HCT116 (cell line): Measurements from ENCODE around the gene CKLF. TPM values are rescaled to one million over a fixed set of nuclear protein-coding genes. Genes with fewer than 3 reads are reported as not detected.
A peak's percentile ranks its signal among the peaks of the same experiment; 100 is the strongest.

Source experiments
- ATAC-seq: fragments of 200-7000 bp; cut with Tn5 transposase; 2 replicates; pipeline ENCODE4 v1.9.1; 2020; ENCODE audit warnings: mild to moderate bottlenecking, moderate library complexity
- BruUV-seq: library from RNA; stranded (reverse); fragments of 400-500 nt; replicated peaks from 2 replicates; lab custom pipeline; 2021; lab: Mats Ljungman, UMichigan
- CTCF ChIA-PET: fragments of 300-600 bp; sonication (Branson Sonifier 250); formaldehyde crosslinking; loops from one replicate; lab custom pipeline; 2021; ENCODE audit warnings: antibody characterized with exemption; lab: Charles Lee
- POLR2A ChIA-PET: fragments of 300-600, 350-600 bp; sonication (Branson Sonifier 250); formaldehyde crosslinking; loops from one replicate; lab custom pipeline; 2021; ENCODE audit warnings: antibody characterized with exemption; lab: Charles Lee
- RAD21 ChIA-PET, 2 experiments: fragments of 300-600 bp; sonication (Branson Sonifier 250); formaldehyde crosslinking; loops; one replicate each; lab custom pipeline; 2023; ENCODE audit warnings: low total read pairs in 2 of 2; ENCODE audit not compliant: uncharacterized antibody in 2 of 2, unreplicated experiment in 2 of 2, low non-redundant PET in 1 of 2; lab: Charles Lee
- DNase-seq: peaks from one replicate; pipeline ENCODE4 v3.0.0-alpha.2; 2010; ENCODE audit warnings: low read depth, low spot score
- H2AFZ ChIP-seq: fragments of 200-600 bp; shearing (Covaris generic), sonication (generic); 2 replicates; pipeline ENCODE4 v1.6.1; 2017; ENCODE audit warnings: low read depth, mixed run types, mixed read lengths, antibody characterized with exemption, low read length; ENCODE audit not compliant: poor library complexity, severe bottlenecking
- H3K27ac ChIP-seq: 2 replicates; pipeline ENCODE4 v1.5.1; 2012; ENCODE audit warnings: low read depth, low read length
- H3K27me3 ChIP-seq: fragments of 200-600 bp; sonication (generic); 2 replicates; pipeline ENCODE4 v1.6.1; 2016; ENCODE audit warnings: mixed run types, low read length, mixed read lengths; ENCODE audit not compliant: insufficient read depth
- H3K36me3 ChIP-seq, 2 experiments: fragments of 200-500 bp in 1 of 2; fragments of 200-600 bp in 1 of 2; sonication (Bioruptor generic) in 1 of 2; sonication (generic) in 1 of 2; 2 replicates each; pipeline versions ENCODE4 v1.5.1 to v1.6.1; 2014 to 2016; ENCODE audit warnings: low read length in 2 of 2, inconsistent platforms in 1 of 2, mixed read lengths in 1 of 2, mixed run types in 1 of 2; ENCODE audit not compliant: insufficient read depth in 2 of 2, control insufficient read depth in 1 of 2
- H3K4me1 ChIP-seq, 2 experiments: fragments of 200-600 bp in 1 of 2; sonication (generic) in 1 of 2; 2 replicates each; pipeline versions ENCODE4 v1.5.1 to v1.6.1; 2012 to 2017; ENCODE audit warnings: low read length in 2 of 2, inconsistent platforms in 1 of 2, mild to moderate bottlenecking in 1 of 2, mixed read lengths in 1 of 2, mixed run types in 1 of 2, moderate library complexity in 1 of 2; ENCODE audit not compliant: insufficient read depth in 2 of 2, control insufficient read depth in 1 of 2
- H3K4me2 ChIP-seq: fragments of 200-600 bp; sonication (generic); 2 replicates; pipeline ENCODE4 v1.6.1; 2017; ENCODE audit warnings: mixed run types, low read length, mixed read lengths
- H3K4me3 ChIP-seq, 2 experiments: fragments of 200-600 bp in 1 of 2; sonication (generic) in 1 of 2; replicated peaks in 1 of 2; 2 replicates each; pipeline ENCODE4 v1.5.1; 2011 to 2016; ENCODE audit warnings: low read length in 2 of 2, control low read depth in 1 of 2, low read depth in 1 of 2, mild to moderate bottlenecking in 1 of 2, mixed read lengths in 1 of 2, mixed run types in 1 of 2
- H3K79me2 ChIP-seq: fragments of 200-600 bp; sonication (generic); 2 replicates; pipeline ENCODE4 v1.6.1; 2017; ENCODE audit warnings: mild to moderate bottlenecking, mixed run types, low read length, moderate library complexity, mixed read lengths; ENCODE audit not compliant: insufficient read depth
- H3K9ac ChIP-seq: fragments of 200-600 bp; sonication (generic); 2 replicates; pipeline ENCODE4 v1.6.1; 2016; ENCODE audit warnings: low read length, mixed read lengths
- H3K9me2 ChIP-seq: fragments of 200-600 bp; sonication (generic), shearing (Covaris generic); 2 replicates; pipeline ENCODE4 v1.6.1; 2017; ENCODE audit warnings: mixed run types, mild to moderate bottlenecking, moderate library complexity; ENCODE audit not compliant: insufficient read depth
- H3K9me3 ChIP-seq, 2 experiments: fragments of 200-500 bp in 1 of 2; fragments of 200-600 bp in 1 of 2; sonication (Bioruptor generic) in 1 of 2; sonication (generic) in 1 of 2; 2 replicates each; pipeline ENCODE4 v1.6.1; 2014 to 2017; ENCODE audit warnings: low read length in 2 of 2, mixed read lengths in 2 of 2, inconsistent platforms in 1 of 2, low read depth in 1 of 2, mild to moderate bottlenecking in 1 of 2, mixed run types in 1 of 2, moderate library complexity in 1 of 2; ENCODE audit not compliant: control insufficient read depth in 1 of 2, insufficient read depth in 1 of 2
- H4K20me1 ChIP-seq: fragments of 200-600 bp; sonication (generic), shearing (Covaris generic); 2 replicates; pipeline ENCODE4 v1.6.1; 2017; ENCODE audit warnings: mixed run types, mild to moderate bottlenecking, moderate library complexity; ENCODE audit not compliant: insufficient read depth
- ATF3 ChIP-seq: IDR thresholded peaks from 2 replicates; pipeline ENCODE4 v1.6.1; 2012
- CBX3 ChIP-seq: IDR thresholded peaks from 2 replicates; pipeline ENCODE4 v1.6.1; 2012; ENCODE audit warnings: low read depth
- CEBPB ChIP-seq: IDR thresholded peaks from 2 replicates; pipeline ENCODE4 v1.6.1; 2012; ENCODE audit warnings: low read depth
- ELF1 ChIP-seq: IDR thresholded peaks from 2 replicates; pipeline ENCODE4 v1.6.1; 2012; ENCODE audit warnings: low read depth, borderline replicate concordance
- EZH2phosphoT487 ChIP-seq: fragments of 200-600 bp; IDR thresholded peaks from 2 replicates; pipeline ENCODE4 v1.6.1; 2018; ENCODE audit warnings: antibody characterized with exemption, borderline replicate concordance
- POLR2AphosphoS5 ChIP-seq: IDR thresholded peaks from 2 replicates; pipeline ENCODE4 v1.6.1; 2011; ENCODE audit warnings: mild to moderate bottlenecking, low read depth, low read length, moderate library complexity
- TCF7L2 ChIP-seq: IDR thresholded peaks from 2 replicates; pipeline ENCODE4 v1.7.0; 2011; ENCODE audit warnings: borderline replicate concordance, inconsistent platforms; ENCODE audit not compliant: insufficient read depth, insufficient read length; ENCODE audit errors: extremely low read depth
- ZFX ChIP-seq: fragments of 450-650 bp; IDR thresholded peaks from 2 replicates; pipeline ENCODE4 v1.6.1; 2017
- intact Hi-C: fragments of 100-400 bp; cut with micrococcal nuclease; formaldehyde crosslinking; loops from 2 replicates; pipeline ENCODE4 v1.10.0; 2022
- total RNA-seq: library from RNA; stranded (reverse); gene quantifications from one replicate; pipeline ENCODE4 v1.2.1, GENCODE V29; 2021; ENCODE audit not compliant: unreplicated experiment

Gene CKLF
- total RNA-seq, 1 experiment from 2014 or later = 38.6 TPM

GRCh38 chr16:66511602-66512271 is 40.6 kb upstream of the CKLF start (continued):
- TF ChIP-seq CBX3 = no peak
- no peak for TF ChIP-seq TCF7L2
- no peak for TF ChIP-seq EZH2phosphoT487
- 0 out of 2 replicates have a peak, but pooled peaks have one; percentile 22 for TF ChIP-seq POLR2AphosphoS5

- intact Hi-C loops = no loop called here
- ATAC-seq = no peak
- Histone ChIP-seq H4K20me1 (no peaks in the 10 kb centered on the region; the same call in 1 of the 2 replicates), H3K4me3 (peak overlapping the region in 1 of 2 experiments; percentile 37; a peak in 2 of 4 replicates), H2AFZ (no peak overlapping the region), H3K4me2 (peak overlapping the region; percentile 80), H3K27ac (peak overlapping the region; percentile 63), H3K9me3 (no peaks in the 10 kb centered on the region), H3K79me2 (no peaks in the 10 kb centered on the region), H3K36me3 (no peaks in the 10 kb centered on the region), H3K4me1 (peaks cover 50 to 70% of the 10 kb centered on the region in 2 experiments), H3K9ac (peak overlapping the region; percentile 42), H3K9me2 (no peaks in the 10 kb centered on the region), H3K27me3 (no peaks in the 10 kb centered on the region)
- DNase-seq = no peak
- no TSS peak for BruUV-seq
- ChIA-PET POLR2A (interaction anchor here (0.5 to 1.3 kb wide), 2 partner anchors 10 to 145 kb away, joined by 4 read pairs; no protein-coding TSS in a partner anchor), RAD21 (interaction anchor here (1.1 to 1.2 kb wide), 2 partner anchors 104 to 106 kb away, joined by 3 to 5 read pairs; no protein-coding TSS in a partner anchor), CTCF (interaction anchor here (0.9 to 1.5 kb wide), 4 partner anchors 36 to 106 kb away, joined by 3 to 15 read pairs (median 4); no protein-coding TSS in a partner anchor)
- no peak for TF ChIP-seq ATF3
- peak; percentile 69 for TF ChIP-seq CEBPB
- no peak for TF ChIP-seq ZFX
- no peak for TF ChIP-seq ELF1
These were observed 39.9 kb upstream of the CKLF start for GRCh38 chr16:66512272-66513110.
